Activated CD8-positive, alpha-beta T cell treated with anti-CD3 and anti-CD28 coated beads, Interleukin-2, amount 10 ng/mL, durations not matched to agents 7 days and 5 days (primary cell): ENCODE data around the gene NR4A2. TPM values are rescaled to one million over a fixed set of nuclear protein-coding genes. Genes with fewer than 3 reads are reported as not detected.
A peak's percentile ranks its signal among the peaks of the same experiment; 100 is the strongest.

Source experiments
- ATAC-seq: fragments of 150-1000 bp; cut with Tn5 transposase; one replicate; pipeline ENCODE4 v1.10.0; 2021; ENCODE audit warnings: moderate library complexity
- CTCF ChIA-PET: fragments of 350-600 bp; sonication (Branson Sonifier 250); formaldehyde crosslinking; loops from one replicate; lab custom pipeline; 2021; ENCODE audit warnings: antibody characterized with exemption; lab: Charles Lee
- POLR2A ChIA-PET: fragments of 350-600 bp; sonication (Branson Sonifier 250); formaldehyde crosslinking; loops from one replicate; lab custom pipeline; 2021; ENCODE audit warnings: antibody characterized with exemption; lab: Charles Lee
- DNase-seq: peaks from one replicate; pipeline ENCODE4 v3.0.0-alpha.2; 2020
- H3K27ac Mint-ChIP-seq: one replicate; pipeline ENCODE4 v1.8.0; 2021; ENCODE audit warnings: mild to moderate bottlenecking, mixed read lengths
- H3K27me3 Mint-ChIP-seq: one replicate; pipeline ENCODE4 v1.8.0; 2021; ENCODE audit warnings: low read depth, mixed read lengths
- H3K36me3 Mint-ChIP-seq: one replicate; pipeline ENCODE4 v1.8.0; 2021; ENCODE audit warnings: low read depth, mixed read lengths
- H3K4me1 Mint-ChIP-seq: one replicate; pipeline ENCODE4 v1.8.0; 2021; ENCODE audit warnings: low read depth, mixed read lengths
- H3K4me3 Mint-ChIP-seq: one replicate; pipeline ENCODE4 v1.8.0; 2021; ENCODE audit warnings: mild to moderate bottlenecking, mixed read lengths
- H3K9me3 Mint-ChIP-seq: one replicate; pipeline ENCODE4 v1.8.0; 2022; ENCODE audit warnings: mixed read lengths; ENCODE audit not compliant: insufficient read depth
- total RNA-seq, 2 experiments: library from RNA; stranded (reverse); gene quantifications; one replicate each; pipeline ENCODE4 v1.2.3, GENCODE V29; 2021

The NR4A2 gene
- total RNA-seq, 2 experiments from 2014 or later = 1.9 to 2.0 TPM

DNA sequence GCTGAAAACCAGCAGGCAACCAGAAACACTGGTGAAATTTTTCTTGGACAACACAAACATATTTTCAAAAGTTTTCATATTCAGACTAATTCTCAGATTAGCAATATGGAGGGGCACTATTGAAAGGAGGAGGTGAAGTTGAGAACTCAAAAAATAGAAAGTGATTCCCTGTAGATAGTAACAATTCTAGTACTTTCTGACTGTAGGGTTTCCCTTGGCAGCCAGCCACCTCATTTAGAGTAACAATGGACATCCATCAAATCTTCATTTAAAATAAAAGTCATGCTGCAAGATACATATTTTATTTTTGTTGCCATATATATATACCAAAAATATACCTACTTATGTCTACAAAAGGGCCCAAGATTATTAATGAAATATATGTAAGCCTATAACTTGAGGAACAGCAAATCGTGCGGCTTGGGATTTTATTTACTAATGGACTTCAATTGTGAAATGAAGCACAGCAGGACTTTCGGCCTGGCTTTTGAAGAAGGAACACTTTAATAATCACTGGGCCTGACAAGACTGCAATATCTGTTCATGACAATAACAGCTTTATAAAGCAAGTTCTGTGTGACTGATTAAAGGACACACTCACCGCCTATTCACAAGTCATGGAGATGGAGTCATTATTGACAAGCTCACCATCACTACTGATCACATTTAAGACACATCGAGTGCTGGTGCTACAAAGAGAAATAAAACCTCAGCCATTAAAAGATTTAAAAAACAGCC, 6.8 kb upstream of the NR4A2 start:
- Mint-ChIP-seq H3K9me3 (no peaks in the 10 kb centered on the region), H3K4me3 (peak overlapping the region; percentile 96), H3K4me1 (peaks cover 50% of the 10 kb centered on the region), H3K27ac (no peak overlapping the region), H3K27me3 (no peaks in the 10 kb centered on the region), H3K36me3 (peaks cover 3% of the 10 kb centered on the region)
- POLR2A ChIA-PET = interaction anchor here (0.9 kb wide), 1 partner anchor 9 kb away, joined by 3 read pairs; no protein-coding TSS in a partner anchor
- ATAC-seq = no peak
- CTCF ChIA-PET = interaction anchor here (2.0 kb wide), 1 partner anchor 61 kb away, joined by 12 read pairs; no protein-coding TSS in a partner anchor
- no peak for DNase-seq

- ATAC-seq (no peak), DNase-seq (no peak)
- no peaks in the 10 kb centered on the region for H3K9me3 Mint-ChIP-seq
- no peak overlapping the region for H3K4me3 Mint-ChIP-seq
- POLR2A ChIA-PET = interaction anchor here (0.9 kb wide), 1 partner anchor 8 kb away, joined by 3 read pairs; no protein-coding TSS in a partner anchor
- no peak overlapping the region for H3K27ac Mint-ChIP-seq
- H3K4me1 Mint-ChIP-seq = peaks cover 50% of the 10 kb centered on the region
- peaks cover 3% of the 10 kb centered on the region for H3K36me3 Mint-ChIP-seq
- CTCF ChIA-PET = no interaction called here
- no peaks in the 10 kb centered on the region for H3K27me3 Mint-ChIP-seq
Measured at GRCh38 chr2:156338578-156338977, 6.1 kb upstream of the NR4A2 start.

DNA sequence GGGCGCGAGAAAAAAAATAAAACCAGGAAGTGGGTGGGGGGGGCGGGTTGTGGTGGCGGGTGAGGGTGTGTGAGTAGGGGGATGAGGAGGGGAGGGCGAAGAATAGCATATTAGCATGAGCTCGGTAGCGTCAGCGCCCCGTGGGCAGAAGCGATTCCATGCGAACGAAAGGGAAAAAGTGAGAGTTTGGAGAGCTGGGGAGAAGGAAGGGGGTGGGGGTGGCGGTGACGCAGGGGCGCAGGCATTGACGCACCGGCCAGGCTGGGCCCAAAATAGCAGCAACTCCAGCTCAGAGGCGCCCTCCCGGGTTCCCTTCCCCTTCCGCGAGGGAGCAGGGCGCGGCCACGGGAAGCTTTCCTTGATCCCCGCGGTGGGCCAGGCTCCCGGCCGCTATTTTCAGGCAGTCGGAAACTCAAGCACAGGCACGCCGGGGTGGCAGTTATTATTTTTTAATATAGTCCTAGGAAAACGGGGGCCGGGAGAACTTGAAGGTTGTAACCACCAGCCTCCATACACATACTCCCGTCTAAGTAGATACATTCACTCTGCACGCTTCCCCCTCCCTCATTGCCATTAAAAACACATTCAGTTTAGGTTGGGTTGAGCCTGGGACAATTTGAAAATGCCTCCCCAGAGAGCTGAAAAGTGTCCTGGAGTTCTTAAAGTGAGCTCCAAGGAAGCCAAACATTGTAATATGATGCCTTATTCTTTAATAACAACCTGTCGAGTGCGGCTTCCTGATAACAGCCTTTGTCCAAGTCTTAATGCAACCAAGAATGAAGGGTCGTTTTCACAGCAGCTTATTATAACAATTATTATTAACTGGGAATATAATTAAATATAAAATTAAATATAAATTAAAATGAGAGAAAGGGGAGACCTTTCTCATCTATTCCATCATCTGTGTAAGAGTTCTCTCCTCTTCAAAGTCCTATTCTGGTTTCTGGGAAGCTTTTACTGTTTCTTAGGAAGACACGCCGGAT, 2.3 kb upstream of the NR4A2 start:
- ATAC-seq = peak; percentile 31
- ChIA-PET POLR2A (interaction anchor here (0.5 to 2.7 kb wide), 6 partner anchors 8 to 743 kb away, joined by 3 to 21 read pairs (median 4); no protein-coding TSS in a partner anchor), CTCF (interaction anchor here (0.6 to 3.3 kb wide), 27 partner anchors 8 to 254 kb away, joined by 3 to 46 read pairs (median 4); partner anchors contain the start of gene GPD2)
- Mint-ChIP-seq H3K27me3 (peaks cover 21% of the 10 kb centered on the region), H3K27ac (peak overlapping the region; percentile 90), H3K9me3 (no peaks in the 10 kb centered on the region), H3K36me3 (peaks cover 12% of the 10 kb centered on the region), H3K4me3 (peak overlapping the region; percentile 90), H3K4me1 (peaks cover 57% of the 10 kb centered on the region)
- DNase-seq = peak; percentile 79

- Mint-ChIP-seq H3K27me3 (peaks cover 25% of the 10 kb centered on the region), H3K4me1 (peaks cover 54% of the 10 kb centered on the region), H3K4me3 (peak overlapping the region; percentile 90), H3K9me3 (no peaks in the 10 kb centered on the region), H3K36me3 (peaks cover 14% of the 10 kb centered on the region), H3K27ac (peak overlapping the region; percentile 90)
- DNase-seq = peak; percentile 77
- peak; percentile 32 for ATAC-seq
- ChIA-PET POLR2A (interaction anchor here (0.7 to 2.7 kb wide), 6 partner anchors 9 to 928 kb away, joined by 3 to 21 read pairs (median 4); no protein-coding TSS in a partner anchor), CTCF (interaction anchor here (0.6 to 3.3 kb wide), 14 partner anchors 9 to 255 kb away, joined by 3 to 46 read pairs (median 5); partner anchors contain the start of gene GPD2)
Measured at GRCh38 chr2:156333951-156334495, 1.5 kb upstream of the NR4A2 start.

DNA sequence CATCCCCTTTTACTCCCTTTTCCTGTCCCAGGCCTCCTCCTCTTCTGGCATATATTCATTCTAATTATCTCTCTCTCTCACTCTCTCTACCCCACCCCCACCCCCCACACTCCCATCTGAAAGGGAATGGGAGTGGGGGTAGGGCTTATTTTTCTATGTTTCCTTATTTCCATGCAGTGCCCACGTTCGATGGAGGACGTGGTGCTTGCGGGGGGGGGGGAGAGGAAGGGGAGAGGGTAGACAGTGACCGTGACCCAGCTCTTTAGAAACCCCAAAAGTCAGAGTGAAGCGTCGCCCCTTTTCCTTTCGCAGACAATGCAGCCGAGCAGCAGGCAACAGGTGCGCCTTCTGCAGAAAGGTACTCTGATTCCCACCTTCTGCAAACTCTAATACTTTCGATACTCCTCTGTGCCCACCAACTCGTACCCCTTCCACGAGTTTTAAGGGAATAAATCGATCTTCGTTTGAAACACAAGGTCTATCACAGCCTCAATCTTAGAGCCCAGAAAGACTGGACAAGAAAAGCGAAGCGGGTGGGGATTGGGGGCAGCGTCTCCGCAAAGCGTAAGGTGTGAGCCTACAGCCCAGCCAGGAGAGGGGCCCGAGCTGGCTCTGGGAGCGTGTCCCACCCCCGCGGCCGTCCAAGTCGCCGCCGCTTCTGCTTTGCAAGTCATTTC, 891 bp upstream of the NR4A2 start:
- H3K27ac Mint-ChIP-seq = peak overlapping the region; percentile 90
- DNase-seq (no peak), ATAC-seq (no peak)
- H3K36me3 Mint-ChIP-seq = peaks cover 18% of the 10 kb centered on the region
- peak overlapping the region; percentile 90 for H3K4me3 Mint-ChIP-seq
- H3K4me1 Mint-ChIP-seq = peaks cover 50% of the 10 kb centered on the region
- ChIA-PET POLR2A (interaction anchor here (0.7 to 2.7 kb wide), 7 partner anchors 8 to 928 kb away, joined by 3 to 21 read pairs (median 5); no protein-coding TSS in a partner anchor), CTCF (interaction anchor here (0.7 to 3.3 kb wide), 9 partner anchors 8 to 256 kb away, joined by 3 to 46 read pairs (median 5); partner anchors contain the start of gene GPD2)
- peaks cover 25% of the 10 kb centered on the region for H3K27me3 Mint-ChIP-seq
- H3K9me3 Mint-ChIP-seq = no peaks in the 10 kb centered on the region

DNA sequence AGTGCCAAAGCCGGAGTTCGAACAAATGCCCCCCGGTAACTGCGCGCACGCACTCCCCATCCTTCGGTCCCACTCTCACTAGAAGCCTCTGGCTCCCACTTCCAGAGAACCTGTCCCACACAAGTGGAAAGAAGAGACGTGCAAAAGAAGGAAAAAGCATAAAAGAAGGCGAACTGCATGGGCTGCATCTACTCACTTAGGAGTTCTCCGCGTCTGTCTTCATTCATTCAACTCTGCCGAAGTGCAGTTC, 312 bp downstream of the NR4A2 start:
- Mint-ChIP-seq H3K36me3 (peaks cover 22% of the 10 kb centered on the region), H3K27me3 (peaks cover 26% of the 10 kb centered on the region), H3K4me3 (peak overlapping the region; percentile 90), H3K27ac (peak overlapping the region; percentile 90), H3K4me1 (peaks cover 48% of the 10 kb centered on the region), H3K9me3 (no peaks in the 10 kb centered on the region)
- CTCF ChIA-PET = interaction anchor here (1.0 kb wide), 1 partner anchor 257 kb away, joined by 3 read pairs; no protein-coding TSS in a partner anchor
- ATAC-seq (peak; percentile 1), DNase-seq (no peak)
- POLR2A ChIA-PET = interaction anchor here (0.8 to 2.7 kb wide), 3 partner anchors 9 to 11 kb away, joined by 6 to 21 read pairs (median 11); no protein-coding TSS in a partner anchor

GRCh38 chr2:156331572-156332283, 793 bp downstream of the NR4A2 start:
- H3K4me1 Mint-ChIP-seq = peaks cover 48% of the 10 kb centered on the region
- ChIA-PET POLR2A (interaction anchor here (0.8 to 2.3 kb wide), 2 partner anchors 9 to 11 kb away, joined by 6 to 11 read pairs; no protein-coding TSS in a partner anchor), CTCF (interaction anchor here (1.0 kb wide), 2 partner anchors 11 to 258 kb away, joined by 3 read pairs; no protein-coding TSS in a partner anchor)
- peak overlapping the region; percentile 90 for H3K27ac Mint-ChIP-seq
- peaks cover 22% of the 10 kb centered on the region for H3K36me3 Mint-ChIP-seq
- H3K9me3 Mint-ChIP-seq = no peaks in the 10 kb centered on the region
- peaks cover 28% of the 10 kb centered on the region for H3K27me3 Mint-ChIP-seq
- DNase-seq = no peak
- no peak for ATAC-seq
- peak overlapping the region; percentile 90 for H3K4me3 Mint-ChIP-seq

GRCh38 chr2:156329927-156330726, 2.4 kb downstream of the NR4A2 start:
- Mint-ChIP-seq H3K36me3 (peaks cover 26% of the 10 kb centered on the region), H3K4me3 (no peak overlapping the region), H3K9me3 (no peaks in the 10 kb centered on the region), H3K4me1 (peaks cover 42% of the 10 kb centered on the region), H3K27ac (no peak overlapping the region), H3K27me3 (peaks cover 38% of the 10 kb centered on the region)
- POLR2A ChIA-PET = interaction anchor here (0.8 to 1.5 kb wide), 3 partner anchors 9 to 107 kb away, joined by 3 to 9 read pairs (median 3); no protein-coding TSS in a partner anchor
- CTCF ChIA-PET = interaction anchor here (1.1 to 1.8 kb wide), 3 partner anchors 11 to 260 kb away, joined by 3 to 8 read pairs (median 3); no protein-coding TSS in a partner anchor
- DNase-seq = no peak
- ATAC-seq = no peak

GRCh38 chr2:156329031-156329926, 3.2 kb downstream of the NR4A2 start:
- no peak for DNase-seq
- no peak overlapping the region for H3K4me3 Mint-ChIP-seq
- H3K36me3 Mint-ChIP-seq = peaks cover 26% of the 10 kb centered on the region
- CTCF ChIA-PET = interaction anchor here (1.0 to 1.8 kb wide), 3 partner anchors 12 to 261 kb away, joined by 3 to 8 read pairs (median 3); no protein-coding TSS in a partner anchor
- H3K27ac Mint-ChIP-seq = no peak overlapping the region
- ATAC-seq = no peak
- H3K27me3 Mint-ChIP-seq = peaks cover 39% of the 10 kb centered on the region
- H3K4me1 Mint-ChIP-seq = peaks cover 37% of the 10 kb centered on the region
- POLR2A ChIA-PET = interaction anchor here (1.5 kb wide), 1 partner anchor 13 kb away, joined by 9 read pairs; no protein-coding TSS in a partner anchor
- no peaks in the 10 kb centered on the region for H3K9me3 Mint-ChIP-seq
